ENCODE measurements around the gene LTBP2. TPM values are rescaled to one million over a fixed set of nuclear protein-coding genes. Genes with fewer than 3 reads are reported as not detected.

The LTBP2 gene
- total and polyA plus RNA-seq, 3 experiments from 2014 or later = 0.24 to 0.83 (median 0.42) TPM

GRCh38 chr14:74616507-74616906, 4.5 kb upstream of the LTBP2 start:
- POLR2A ChIA-PET = no interaction called here
- H3K27me3 Mint-ChIP-seq = peaks cover 0 to 11% of the 10 kb centered on the region in 2 donors
- CTCF ChIA-PET = interaction anchor here (1.7 to 3.9 kb wide), 2 partner anchors 21 to 69 kb away, joined by 3 to 16 read pairs; no protein-coding TSS in a partner anchor
- H3K4me1 Mint-ChIP-seq = peaks cover 73 to 81% (median 74%) of the 10 kb centered on the region in 3 donors
- Histone ChIP-seq H3K36me3 (ENCODE audit: insufficient read depth, low read length) (no peaks in the 10 kb centered on the region), H3K9me3 (ENCODE audit: low read length) (no peaks in the 10 kb centered on the region), H3K4me1 (ENCODE audit: insufficient read depth, low read length) (peaks cover 45% of the 10 kb centered on the region), H3K27ac (ENCODE audit: low read depth, low read length) (no peak overlapping the region), H3K4me3 (ENCODE audit: low read length) (no peak overlapping the region), H3K27me3 (ENCODE audit: insufficient read depth, low read length, poor library complexity, severe bottlenecking) (no peaks in the 10 kb centered on the region)
- peak overlapping the region in 2 of 7 donors; percentile 42 to 57 for H3K4me3 Mint-ChIP-seq
- no peaks in the 10 kb centered on the region for H3K36me3 Mint-ChIP-seq
- H3K9me3 Mint-ChIP-seq = no peaks in the 10 kb centered on the region
- peak overlapping the region in 4 of 8 donors; percentile 23 to 67 (median 56) for H3K27ac Mint-ChIP-seq
- DNase-seq = no peak

- H3K27ac Mint-ChIP-seq = peak overlapping the region in 2 of 8 donors; percentile 43 to 58
- H3K4me1 Mint-ChIP-seq = peaks cover 65 to 75% (median 66%) of the 10 kb centered on the region in 3 donors
Measured at GRCh38 chr14:74615735-74616134, 3.7 kb upstream of the LTBP2 start.

GRCh38 chr14:74614508-74615495, 2.8 kb upstream of the LTBP2 start:
- Mint-ChIP-seq H3K9me3 (no peaks in the 10 kb centered on the region), H3K27me3 (peaks cover 0 to 11% of the 10 kb centered on the region in 2 donors), H3K27ac (peak overlapping the region in 5 of 8 donors; percentile 34 to 68 (median 39)), H3K36me3 (no peaks in the 10 kb centered on the region), H3K4me3 (peak overlapping the region in 5 of 7 donors; percentile 11 to 92 (median 61)), H3K4me1 (peaks cover 61 to 75% (median 62%) of the 10 kb centered on the region in 3 donors)
- H3K27me3 ChIP-seq (ENCODE audit: insufficient read depth, low read length, poor library complexity, severe bottlenecking) = no peaks in the 10 kb centered on the region
- H3K27ac ChIP-seq (ENCODE audit: low read depth, low read length) = no peak overlapping the region
- no peaks in the 10 kb centered on the region for H3K9me3 ChIP-seq (ENCODE audit: low read length)
- DNase-seq = no peak
- H3K4me1 ChIP-seq (ENCODE audit: insufficient read depth, low read length) = peaks cover 28% of the 10 kb centered on the region
- no peak overlapping the region for H3K4me3 ChIP-seq (ENCODE audit: low read length)
- ChIA-PET CTCF (no interaction called here), POLR2A (interaction anchor here (0.6 kb wide), 1 partner anchor 214 kb away, joined by 3 read pairs; no protein-coding TSS in a partner anchor)
- no peaks in the 10 kb centered on the region for H3K36me3 ChIP-seq (ENCODE audit: insufficient read depth, low read length)

More at GRCh38 chr14:74615735-74616134, 3.7 kb upstream of the LTBP2 start:
- Histone ChIP-seq H3K27ac (ENCODE audit: low read depth, low read length) (no peak overlapping the region), H3K9me3 (ENCODE audit: low read length) (no peaks in the 10 kb centered on the region), H3K27me3 (ENCODE audit: insufficient read depth, low read length, poor library complexity, severe bottlenecking) (no peaks in the 10 kb centered on the region), H3K4me1 (ENCODE audit: insufficient read depth, low read length) (peaks cover 37% of the 10 kb centered on the region), H3K4me3 (ENCODE audit: low read length) (no peak overlapping the region), H3K36me3 (ENCODE audit: insufficient read depth, low read length) (no peaks in the 10 kb centered on the region)
- peak overlapping the region in 2 of 7 donors; percentile 2 to 57 for H3K4me3 Mint-ChIP-seq
- H3K36me3 Mint-ChIP-seq = no peaks in the 10 kb centered on the region
- POLR2A ChIA-PET = no interaction called here
- DNase-seq = no peak
- peaks cover 0 to 11% of the 10 kb centered on the region in 2 donors for H3K27me3 Mint-ChIP-seq
- H3K9me3 Mint-ChIP-seq = no peaks in the 10 kb centered on the region
- CTCF ChIA-PET = interaction anchor here (3.9 kb wide), 1 partner anchor 22 kb away, joined by 16 read pairs; no protein-coding TSS in a partner anchor

GRCh38 chr14:74613211-74613914, 1.3 kb upstream of the LTBP2 start:
- peak overlapping the region in 5 of 8 donors; percentile 30 to 74 (median 58) for H3K27ac Mint-ChIP-seq
- peaks cover 19% of the 10 kb centered on the region for H3K4me1 ChIP-seq (ENCODE audit: insufficient read depth, low read length)
- H3K27me3 Mint-ChIP-seq = peaks cover 0 to 11% of the 10 kb centered on the region in 2 donors
- POLR2A ChIA-PET = interaction anchor here (0.7 kb wide), 1 partner anchor 131 kb away, joined by 3 read pairs; no protein-coding TSS in a partner anchor
- CTCF ChIA-PET = interaction anchor here (0.6 to 6.4 kb wide), 22 partner anchors 8 to 227 kb away, joined by 3 to 92 read pairs (median 4); partner anchors contain the start of genes ISCA2, NPC2 and YLPM1
- no peaks in the 10 kb centered on the region for H3K36me3 Mint-ChIP-seq
- no peaks in the 10 kb centered on the region for H3K27me3 ChIP-seq (ENCODE audit: insufficient read depth, low read length, poor library complexity, severe bottlenecking)
- peak overlapping the region; percentile 28 to 92 (median 66) for H3K4me3 Mint-ChIP-seq
- DNase-seq = no peak
- no peak overlapping the region for H3K4me3 ChIP-seq (ENCODE audit: low read length)
- H3K4me1 Mint-ChIP-seq = peaks cover 56 to 71% (median 58%) of the 10 kb centered on the region in 3 donors
- H3K9me3 Mint-ChIP-seq = no peaks in the 10 kb centered on the region
- no peak overlapping the region for H3K27ac ChIP-seq (ENCODE audit: low read depth, low read length)
- H3K36me3 ChIP-seq (ENCODE audit: insufficient read depth, low read length) = no peaks in the 10 kb centered on the region
- no peaks in the 10 kb centered on the region for H3K9me3 ChIP-seq (ENCODE audit: low read length)

GRCh38 chr14:74612350-74613021, 449 bp upstream of the LTBP2 start:
- ChIA-PET CTCF (interaction anchor here (0.6 to 6.4 kb wide), 36 partner anchors 8 to 295 kb away, joined by 3 to 92 read pairs (median 4); partner anchors contain the start of genes ISCA2, NPC2 and YLPM1), POLR2A (interaction anchor here (0.7 to 1.2 kb wide), 3 partner anchors 120 to 151 kb away, joined by 3 to 5 read pairs (median 3); partner anchors contain the start of gene YLPM1)
- Mint-ChIP-seq H3K9me3 (no peaks in the 10 kb centered on the region), H3K4me3 (peak overlapping the region; percentile 40 to 89 (median 77)), H3K36me3 (no peaks in the 10 kb centered on the region), H3K27me3 (peaks cover 0 to 8% of the 10 kb centered on the region in 2 donors), H3K27ac (no peak overlapping the region), H3K4me1 (peaks cover 47 to 62% (median 50%) of the 10 kb centered on the region in 3 donors)
- Histone ChIP-seq H3K27me3 (ENCODE audit: insufficient read depth, low read length, poor library complexity, severe bottlenecking) (no peaks in the 10 kb centered on the region), H3K9me3 (ENCODE audit: low read length) (no peaks in the 10 kb centered on the region), H3K27ac (ENCODE audit: low read depth, low read length) (peak overlapping the region; percentile 21), H3K4me3 (ENCODE audit: low read length) (peak overlapping the region; percentile 63), H3K4me1 (ENCODE audit: insufficient read depth, low read length) (peaks cover 11% of the 10 kb centered on the region), H3K36me3 (ENCODE audit: insufficient read depth, low read length) (no peaks in the 10 kb centered on the region)
- peak; percentile 79 to 89 (median 85) for DNase-seq

GRCh38 chr14:74610866-74611649, 979 bp downstream of the LTBP2 start:
- Histone ChIP-seq H3K27ac (ENCODE audit: low read depth, low read length) (no peak overlapping the region), H3K36me3 (ENCODE audit: insufficient read depth, low read length) (no peaks in the 10 kb centered on the region), H3K27me3 (ENCODE audit: insufficient read depth, low read length, poor library complexity, severe bottlenecking) (no peaks in the 10 kb centered on the region), H3K9me3 (ENCODE audit: low read length) (no peaks in the 10 kb centered on the region), H3K4me3 (ENCODE audit: low read length) (no peak overlapping the region), H3K4me1 (ENCODE audit: insufficient read depth, low read length) (peaks cover 6% of the 10 kb centered on the region)
- Mint-ChIP-seq H3K27ac (no peak overlapping the region), H3K36me3 (no peaks in the 10 kb centered on the region), H3K4me1 (peaks cover 37 to 49% (median 41%) of the 10 kb centered on the region in 3 donors), H3K27me3 (peaks cover 0 to 8% of the 10 kb centered on the region in 2 donors), H3K9me3 (no peaks in the 10 kb centered on the region), H3K4me3 (peak overlapping the region; percentile 11 to 92 (median 78))
- CTCF ChIA-PET = interaction anchor here (0.6 to 6.4 kb wide), 19 partner anchors 9 to 277 kb away, joined by 3 to 92 read pairs (median 5); partner anchors contain the start of genes ISCA2, NPC2 and YLPM1
- DNase-seq = no peak
- POLR2A ChIA-PET = interaction anchor here (1.0 to 1.2 kb wide), 2 partner anchors 121 to 152 kb away, joined by 3 to 5 read pairs; partner anchors contain the start of gene YLPM1

Measured in CD8-positive, alpha-beta memory T cell (primary cell).